Liver (tissue), 3 donors: ENCODE data around the gene CLINT1.

Source experiments
- ATF3 ChIP-seq: IDR thresholded peaks from 2 replicates; pipeline ENCODE4 v1.6.1; 2016; ENCODE audit warnings: antibody characterized with exemption
- CTCF ChIP-seq: fragments of 150-350 bp; IDR thresholded peaks from 2 replicates; pipeline ENCODE4 v1.5.1; 2017; ENCODE audit warnings: improper control_type of control experiment, low read depth, low read length; ENCODE audit not compliant: missing input control
- REST ChIP-seq: IDR thresholded peaks from 2 replicates; pipeline ENCODE4 v1.6.1; 2016; ENCODE audit warnings: antibody characterized with exemption, mild to moderate bottlenecking
- RXRA ChIP-seq, 2 donors: IDR thresholded peaks; 2 replicates each; pipeline ENCODE4 v1.6.1; 2017 to 2018; ENCODE audit warnings: antibody characterized with exemption in 2 of 2, mild to moderate bottlenecking in 1 of 2
- donor health status: healthy.
- donor health status: healthy.

GRCh38 chr5:157799578-157799977 lies 59.4 kb downstream of the CLINT1 start:
- TF ChIP-seq ATF3 (no peak), CTCF (no peak), REST (no peak), RXRA (IDR thresholded peaks at IDR 0.05) (no peak)
